Peyer's patch (tissue), 4 donors: ENCODE data around the gene TMEM202.

Source experiments
- CTCF ChIP-seq, 6 experiments: fragments of 450-650 bp in 4 of 6; fragments of 200-600 bp in 2 of 6; sonication (generic) in 1 of 6; IDR thresholded peaks; one replicate each; pipeline ENCODE4 v1.5.1; 2017 to 2019; ENCODE audit warnings: antibody characterized with exemption in 6 of 6, mild to moderate bottlenecking in 3 of 6, moderate library complexity in 1 of 6
- POLR2A ChIP-seq, 2 donors: fragments of 450-650 bp; IDR thresholded peaks; one replicate each; pipeline ENCODE4 v1.5.1; 2017; ENCODE audit warnings: antibody characterized with exemption in 2 of 2, mild to moderate bottlenecking in 2 of 2, moderate library complexity in 2 of 2

- TF ChIP-seq CTCF (IDR thresholded peaks at IDR 0.05): no peak
- no peak for TF ChIP-seq POLR2A (IDR thresholded peaks at IDR 0.05)
Observed at GRCh38 chr15:72437650-72438316, 39.7 kb downstream of the TMEM202 start.
